Aorta (tissue), 5 donors: ENCODE measurements around the gene KCNH5. TPM values are rescaled to one million over a fixed set of nuclear protein-coding genes. Genes with fewer than 3 reads are reported as not detected.

ENCODE experiments used
- ATAC-seq: fragments of 200-7000 bp; cut with Tn5 transposase; one replicate; pipeline ENCODE4 v1.9.1; 2022; ENCODE audit warnings: moderate library complexity; ENCODE audit not compliant: low FRiP score
- DNase-seq, 2 donors: peaks; one replicate each; pipeline ENCODE4 v3.0.0-alpha.2; 2020
- H3K27ac ChIP-seq, 2 donors: one replicate each; pipeline ENCODE4 v1.5.1; 2013; ENCODE audit warnings: low read length in 2 of 2, mild to moderate bottlenecking in 2 of 2, moderate library complexity in 2 of 2, control low read depth in 1 of 2, inconsistent platforms in 1 of 2, low read depth in 1 of 2
- H3K27me3 ChIP-seq, 2 donors: one replicate each; pipeline ENCODE4 v1.6.1; 2013; ENCODE audit warnings: control low read depth in 1 of 2, low read length in 1 of 2, mild to moderate bottlenecking in 1 of 2, moderate library complexity in 1 of 2; ENCODE audit not compliant: insufficient read depth in 2 of 2, control insufficient read depth in 1 of 2
- H3K36me3 ChIP-seq, 2 donors: one replicate each; pipeline ENCODE4 v1.6.1; 2013; ENCODE audit warnings: control low read depth in 1 of 2, low read length in 1 of 2, mild to moderate bottlenecking in 1 of 2; ENCODE audit not compliant: insufficient read depth in 2 of 2, control insufficient read depth in 1 of 2
- H3K4me1 ChIP-seq, 2 donors: one replicate each; pipeline ENCODE4 v1.6.1; 2013; ENCODE audit warnings: low read length in 2 of 2, control low read depth in 1 of 2, mild to moderate bottlenecking in 1 of 2, moderate library complexity in 1 of 2; ENCODE audit not compliant: insufficient read depth in 2 of 2, control insufficient read depth in 1 of 2
- H3K4me3 ChIP-seq, 2 donors: one replicate each; pipeline ENCODE4 v1.5.1; 2013; ENCODE audit warnings: low read length in 2 of 2, control low read depth in 1 of 2, mild to moderate bottlenecking in 1 of 2
- H3K9me3 ChIP-seq: one replicate; pipeline ENCODE4 v1.6.1; 2013; ENCODE audit warnings: mild to moderate bottlenecking, low read length; ENCODE audit not compliant: control insufficient read depth
- WGBS, 2 donors: extraction: QIAGEN DNeasy Blood & Tissue Kit; methylation state at CpG; one replicate each; pipeline ENCODE4 v1.1.7; 2013; 5-methylcytosine and 5-hydroxymethylcytosine counted together
- intact Hi-C, 2 donors: fragments of 100-400 bp; cut with DNase I; formaldehyde crosslinking; loops; one replicate each; pipeline versions ENCODE4 v1.14.2 to v1.15.0; 2022
- polyA plus RNA-seq, 2 donors: library from polyadenylated mRNA; stranded (reverse); fragments of 200-250 nt; gene quantifications; one replicate each; pipeline ENCODE4 v1.2.3, GENCODE V29; 2013
- total RNA-seq, 2 donors: library from RNA; stranded (reverse); fragmentation: NEBNext Ultra II Directional; extraction: Animal tissue kit (Norgen Biotek cat#: 25700); gene quantifications; one replicate each; pipeline ENCODE4 v1.2.1, GENCODE V29; 2021
- donor health status: healthy with polysubstance abuse.
- donor health status: Bipolar disorder and iron deficiency.
- donor health status: DM: no; HTN: no; CAD: no.
- donor health status: DM: no; HTN: no; CAD: no.
- donor health status: DM: yes; HTN: yes; CAD: no.

The KCNH5 gene
- total and polyA plus RNA-seq, 4 donors = not detected

- intact Hi-C loops = no loop called here
- H3K27me3 ChIP-seq = no peaks in the 10 kb centered on the region
- peaks cover 1% of the 10 kb centered on the region for H3K9me3 ChIP-seq
- H3K4me1 ChIP-seq = no peaks in the 10 kb centered on the region
- DNase-seq (no peak), ATAC-seq (no peak)
- H3K36me3 ChIP-seq = no peaks in the 10 kb centered on the region
- no peak overlapping the region for H3K27ac ChIP-seq
- WGBS, 2 donors = 94 to 98% methylated on average over 2 of the region's 2 CpGs
- H3K4me3 ChIP-seq = no peak overlapping the region
These were observed 357.4 kb downstream of the KCNH5 start for GRCh38 chr14:62687818-62688217.

DNA sequence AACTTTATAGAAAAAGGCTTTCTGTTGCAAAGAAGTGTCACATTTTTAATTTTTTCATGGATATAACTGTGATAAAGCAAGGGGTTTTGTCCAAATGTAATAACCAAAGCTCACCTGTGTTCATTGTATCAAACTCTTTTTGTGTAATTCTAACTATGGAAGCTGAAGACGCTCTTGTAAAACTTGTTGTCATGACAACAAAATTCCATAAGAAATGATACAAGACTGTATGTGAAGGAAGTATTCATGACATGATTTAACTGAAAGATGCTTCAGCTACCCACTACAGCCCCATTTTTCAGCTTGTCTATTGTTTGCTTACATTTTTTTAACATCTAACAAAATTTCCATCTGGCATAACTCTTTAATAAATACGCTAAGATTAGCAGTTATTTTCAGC lies 360.9 kb downstream of the KCNH5 start:
- no peak overlapping the region for H3K4me3 ChIP-seq
- ATAC-seq = no peak
- intact Hi-C loops = no loop called here
- no peaks in the 10 kb centered on the region for H3K27me3 ChIP-seq
- H3K4me1 ChIP-seq = no peaks in the 10 kb centered on the region
- 67 to 74% methylated on average over 2 of the region's 2 CpGs for WGBS, 2 donors
- H3K9me3 ChIP-seq = peaks cover 1% of the 10 kb centered on the region
- no peak for DNase-seq
- H3K27ac ChIP-seq = no peak overlapping the region
- no peaks in the 10 kb centered on the region for H3K36me3 ChIP-seq

- no peak overlapping the region for H3K27ac ChIP-seq
- H3K27me3 ChIP-seq = no peaks in the 10 kb centered on the region
- DNase-seq (no peak), ATAC-seq (no peak)
- 78 to 80% methylated on average over 7 of the region's 7 CpGs for WGBS, 2 donors
- H3K9me3 ChIP-seq = no peaks in the 10 kb centered on the region
- no peaks in the 10 kb centered on the region for H3K4me1 ChIP-seq
- H3K36me3 ChIP-seq = no peaks in the 10 kb centered on the region
- intact Hi-C loops = no loop called here
- no peak overlapping the region for H3K4me3 ChIP-seq
These were observed 363.1 kb downstream of the KCNH5 start for GRCh38 chr14:62682208-62682607.

DNA sequence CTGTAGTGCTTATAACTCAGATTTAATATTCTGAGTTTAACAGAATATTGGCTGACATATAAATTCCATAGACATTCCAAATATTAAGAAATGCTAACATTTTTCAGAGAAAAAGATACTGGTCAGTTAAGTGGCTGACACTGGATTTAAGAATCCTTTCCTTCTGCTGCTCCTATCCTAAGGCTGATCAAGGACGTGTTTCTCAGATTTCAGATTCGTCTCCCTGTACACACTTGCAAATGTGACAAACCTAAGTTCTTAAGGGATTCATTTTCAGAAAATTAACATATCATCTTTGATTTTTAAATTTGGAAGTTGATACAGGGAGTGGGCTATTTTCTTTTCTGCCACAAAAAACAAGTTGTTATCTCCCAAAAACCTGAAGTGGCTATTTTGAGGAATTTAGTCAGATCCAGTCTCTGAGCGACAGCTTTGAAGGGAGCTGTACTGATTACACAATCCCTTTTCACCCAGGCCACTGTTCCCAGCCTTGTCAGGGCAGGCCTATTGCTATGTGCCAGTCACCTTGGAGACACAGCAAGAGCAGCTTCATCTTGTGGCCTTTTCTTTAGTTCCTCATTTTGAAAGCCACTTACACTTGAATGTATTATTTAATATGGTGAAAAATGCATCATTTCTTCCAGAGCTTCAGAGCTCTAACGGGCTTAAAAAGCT lies 370.6 kb downstream of the KCNH5 start:
- intact Hi-C loops = no loop called here
- ATAC-seq = no peak
- WGBS, 2 donors = 46 to 57% methylated on average over 4 of the region's 4 CpGs

DNA sequence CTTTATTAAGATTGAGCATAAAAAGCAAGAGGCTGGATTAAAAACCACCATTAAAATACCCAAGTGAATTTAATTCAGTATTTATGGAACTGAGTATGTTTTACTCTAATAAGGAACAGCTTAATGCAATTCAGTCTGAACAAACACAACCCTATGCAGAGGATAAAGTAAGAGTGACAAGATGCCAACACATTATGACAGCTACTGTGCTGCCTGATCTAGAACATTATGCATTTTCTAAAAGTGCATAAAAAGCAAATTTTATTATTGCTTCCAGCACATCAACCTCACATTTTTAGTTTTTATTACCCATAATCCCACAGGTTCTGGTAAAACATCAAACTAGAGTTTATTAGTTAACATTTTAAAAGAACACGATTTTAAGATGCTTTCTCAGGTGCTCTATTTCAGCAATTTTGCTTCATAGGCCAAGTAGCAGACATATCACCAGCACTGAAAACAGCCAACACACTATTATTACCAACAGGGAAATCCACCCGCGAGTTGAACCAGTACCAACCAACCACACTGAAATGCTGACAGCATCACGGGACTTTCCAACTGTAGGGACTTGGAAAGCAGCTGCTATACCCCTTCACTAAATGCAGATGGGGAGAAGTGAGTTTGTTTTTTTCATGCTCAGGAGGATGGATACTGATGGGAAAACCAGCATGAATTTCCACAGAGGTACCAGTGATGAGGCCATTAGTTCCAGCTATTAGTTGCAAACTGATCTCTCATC lies 372.1 kb downstream of the KCNH5 start:
- Histone ChIP-seq H3K36me3 (no peaks in the 10 kb centered on the region), H3K27ac (no peak overlapping the region), H3K9me3 (no peaks in the 10 kb centered on the region), H3K27me3 (no peaks in the 10 kb centered on the region), H3K4me1 (no peaks in the 10 kb centered on the region), H3K4me3 (no peak overlapping the region)
- ATAC-seq (no peak), DNase-seq (no peak)
- WGBS, 2 donors = 73 to 80% methylated on average over 4 of the region's 4 CpGs
- intact Hi-C loops = no loop called here

More for the DNA sequence above, 370.6 kb downstream of the KCNH5 start:
- Histone ChIP-seq H3K9me3 (no peaks in the 10 kb centered on the region), H3K27ac (no peak overlapping the region), H3K4me3 (no peak overlapping the region), H3K27me3 (no peaks in the 10 kb centered on the region), H3K4me1 (no peaks in the 10 kb centered on the region), H3K36me3 (no peaks in the 10 kb centered on the region)
- no peak for DNase-seq

GRCh38 chr14:62670526-62670925 lies 374.7 kb downstream of the KCNH5 start:
- DNase-seq (no peak), ATAC-seq (no peak)
- Histone ChIP-seq H3K27me3 (no peaks in the 10 kb centered on the region), H3K4me1 (no peaks in the 10 kb centered on the region), H3K36me3 (no peaks in the 10 kb centered on the region), H3K4me3 (no peak overlapping the region), H3K27ac (no peak overlapping the region), H3K9me3 (no peaks in the 10 kb centered on the region)
- intact Hi-C loops = no loop called here
- WGBS, 2 donors = 63 to 69% methylated on average over 2 of the region's 2 CpGs

- intact Hi-C loops = no loop called here
- H3K9me3 ChIP-seq = no peaks in the 10 kb centered on the region
- no peaks in the 10 kb centered on the region for H3K4me1 ChIP-seq
- no peak overlapping the region for H3K27ac ChIP-seq
- 81 to 87% methylated on average over 4 of the region's 4 CpGs for WGBS, 2 donors
- no peaks in the 10 kb centered on the region for H3K27me3 ChIP-seq
- ATAC-seq (no peak), DNase-seq (no peak)
- H3K4me3 ChIP-seq = no peak overlapping the region
- no peaks in the 10 kb centered on the region for H3K36me3 ChIP-seq
These were observed 377.8 kb downstream of the KCNH5 start for GRCh38 chr14:62667421-62667914.

- no peak for ATAC-seq
- intact Hi-C loops = no loop called here
- Histone ChIP-seq H3K9me3 (no peaks in the 10 kb centered on the region), H3K4me3 (no peak overlapping the region), H3K4me1 (no peaks in the 10 kb centered on the region), H3K36me3 (no peaks in the 10 kb centered on the region), H3K27me3 (no peaks in the 10 kb centered on the region), H3K27ac (no peak overlapping the region)
- WGBS, 2 donors = 10% methylated on average over 3 of the region's 3 CpGs
- no peak for DNase-seq
These were observed 380.0 kb downstream of the KCNH5 start for GRCh38 chr14:62665286-62665685.

DNA sequence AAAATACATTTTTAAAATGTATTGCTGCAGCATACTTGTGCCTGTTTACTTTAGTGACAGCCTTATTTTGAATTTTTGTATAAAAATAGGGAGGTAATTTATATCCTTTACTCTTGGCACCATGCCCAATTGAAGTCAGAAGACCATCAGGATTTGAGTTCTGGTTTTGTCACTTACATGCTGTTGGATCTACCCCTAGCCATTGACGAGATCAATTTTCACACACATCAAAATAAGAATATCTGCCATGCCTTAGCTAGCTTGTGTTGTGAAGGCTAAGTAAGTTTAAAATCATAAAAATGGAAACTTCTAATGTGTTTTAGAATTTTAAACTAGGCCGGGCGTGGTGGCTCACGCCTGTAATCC lies 381.8 kb downstream of the KCNH5 start:
- H3K4me1 ChIP-seq = no peaks in the 10 kb centered on the region
- ATAC-seq = no peak
- DNase-seq = no peak
- no peak overlapping the region for H3K4me3 ChIP-seq
- H3K36me3 ChIP-seq = no peaks in the 10 kb centered on the region
- WGBS, 2 donors = 62 to 70% methylated on average over 4 of the region's 4 CpGs
- H3K9me3 ChIP-seq = no peaks in the 10 kb centered on the region
- intact Hi-C loops = no loop called here
- H3K27me3 ChIP-seq = no peaks in the 10 kb centered on the region
- no peak overlapping the region for H3K27ac ChIP-seq
